SKM-1 (cell line): Measurements from ENCODE around the gene KRTCAP2.
"Not testable (repeated sequence)": the region's sequence is repeated elsewhere in the genome, so short reads cannot be mapped to it uniquely, and the experiment has no call there.

Source experiments
- DNase-seq: peaks from one replicate; lab custom pipeline; 2025; ENCODE audit not compliant: unreplicated experiment; lab: John Stamatoyannopoulos, UW

KRTCAP2 gene

GRCh38 chr1:155172732-155173477, at the start of gene KRTCAP2:
TSS of gene KRTCAP2 (minus strand) at chr1:155173304. CDS start at chr1:155173224, 80 bp downstream.
- peak; percentile 99 for DNase-seq

GRCh38 chr1:155220211-155220965, 47.3 kb upstream of the KRTCAP2 start:
- DNase-seq, result not testable (repeated sequence)

DNA sequence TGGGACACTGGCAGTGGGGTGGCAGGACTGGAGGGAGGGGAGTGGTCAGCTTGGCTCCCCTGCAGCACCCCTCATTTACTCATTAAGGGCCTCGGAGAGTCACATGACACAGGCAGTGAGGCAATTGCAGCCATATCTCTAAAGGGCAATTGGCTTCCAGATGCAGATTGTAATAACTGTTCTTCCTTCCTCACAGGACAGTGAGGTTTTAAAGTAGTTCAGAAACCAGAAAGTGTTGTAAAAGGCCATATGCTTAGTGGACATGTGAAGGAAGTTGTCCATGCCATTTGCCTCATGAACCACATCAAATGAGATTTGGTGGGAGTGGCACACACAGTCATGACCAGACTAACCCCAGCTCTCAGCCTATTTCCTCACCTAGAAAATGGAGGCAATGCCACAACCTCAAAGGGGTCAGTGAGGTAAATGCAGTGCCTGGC, 46.5 kb upstream of the KRTCAP2 start:
- peak; percentile 84 for DNase-seq

DNA sequence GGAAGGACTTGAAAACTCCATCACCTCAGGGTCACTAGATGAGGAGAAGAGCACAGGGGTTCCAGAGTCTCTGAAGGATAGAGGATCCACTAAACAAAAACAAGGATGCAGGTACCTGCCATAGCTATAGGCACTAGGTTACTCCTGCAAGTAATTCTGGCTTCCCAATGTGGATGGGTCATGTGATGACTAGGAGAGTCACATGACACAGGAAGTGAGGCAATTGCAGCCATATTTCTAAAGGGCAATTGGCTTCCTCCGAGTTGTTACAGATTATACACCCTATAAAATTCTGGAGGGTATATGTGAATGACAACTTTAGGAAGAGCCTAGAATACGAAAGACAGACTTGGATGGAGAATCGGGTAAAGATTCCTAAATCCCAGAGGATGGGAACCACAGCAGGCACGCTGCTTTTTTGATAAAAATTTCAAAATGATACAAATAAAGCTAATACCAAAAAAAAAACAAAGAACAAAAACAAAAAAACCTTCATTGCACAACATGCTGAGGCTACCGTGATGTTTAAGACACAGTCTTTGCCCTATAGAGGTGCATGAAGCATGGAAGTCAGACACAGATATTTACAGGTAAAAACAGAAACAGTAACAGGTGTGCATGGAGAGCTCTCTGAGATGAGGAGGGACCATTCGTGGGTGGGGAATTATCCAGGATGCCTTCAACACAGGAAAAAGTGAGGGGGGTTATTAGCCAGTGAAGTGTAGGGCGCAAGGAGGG, 45.9 kb upstream of the KRTCAP2 start:
- DNase-seq, result no peak

DNA sequence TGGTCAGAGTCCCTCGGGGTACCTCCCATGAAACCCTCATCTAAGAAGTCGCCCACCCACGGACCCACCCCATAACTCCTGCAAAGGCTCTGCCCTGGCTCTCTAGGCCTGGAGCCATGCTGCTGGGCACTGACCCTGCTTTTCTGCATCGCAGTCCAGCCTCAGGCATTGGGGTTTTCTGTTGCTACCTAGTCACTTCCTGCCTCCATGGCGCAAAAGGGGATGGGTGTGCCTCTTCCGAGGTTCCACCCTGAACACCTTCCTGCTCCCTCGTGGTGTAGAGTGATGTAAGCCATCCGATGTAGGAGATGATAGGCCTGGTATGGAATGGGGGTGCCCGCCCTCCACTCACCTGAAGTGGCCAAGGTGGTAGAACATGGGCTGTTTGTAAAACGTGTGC, 41.6 kb upstream of the KRTCAP2 start:
- not testable (repeated sequence) for DNase-seq

GRCh38 chr1:155212051-155212440, 38.9 kb upstream of the KRTCAP2 start:
- not testable (repeated sequence) for DNase-seq

GRCh38 chr1:155211381-155212050, 38.4 kb upstream of the KRTCAP2 start:
- DNase-seq, result not testable (repeated sequence)

GRCh38 chr1:155210314-155211104, 37.4 kb upstream of the KRTCAP2 start:
- DNase-seq, result peak; percentile 76

- DNase-seq, result no peak
Observed at GRCh38 chr1:155209312-155209721, 36.2 kb upstream of the KRTCAP2 start.

GRCh38 chr1:155208541-155209311, 35.6 kb upstream of the KRTCAP2 start, which contains the start of gene MTX1:
TSS of gene MTX1 (plus strand) at chr1:155208695. CDS start at chr1:155208805, 110 bp downstream.
- DNase-seq, result peak; percentile 71

DNA sequence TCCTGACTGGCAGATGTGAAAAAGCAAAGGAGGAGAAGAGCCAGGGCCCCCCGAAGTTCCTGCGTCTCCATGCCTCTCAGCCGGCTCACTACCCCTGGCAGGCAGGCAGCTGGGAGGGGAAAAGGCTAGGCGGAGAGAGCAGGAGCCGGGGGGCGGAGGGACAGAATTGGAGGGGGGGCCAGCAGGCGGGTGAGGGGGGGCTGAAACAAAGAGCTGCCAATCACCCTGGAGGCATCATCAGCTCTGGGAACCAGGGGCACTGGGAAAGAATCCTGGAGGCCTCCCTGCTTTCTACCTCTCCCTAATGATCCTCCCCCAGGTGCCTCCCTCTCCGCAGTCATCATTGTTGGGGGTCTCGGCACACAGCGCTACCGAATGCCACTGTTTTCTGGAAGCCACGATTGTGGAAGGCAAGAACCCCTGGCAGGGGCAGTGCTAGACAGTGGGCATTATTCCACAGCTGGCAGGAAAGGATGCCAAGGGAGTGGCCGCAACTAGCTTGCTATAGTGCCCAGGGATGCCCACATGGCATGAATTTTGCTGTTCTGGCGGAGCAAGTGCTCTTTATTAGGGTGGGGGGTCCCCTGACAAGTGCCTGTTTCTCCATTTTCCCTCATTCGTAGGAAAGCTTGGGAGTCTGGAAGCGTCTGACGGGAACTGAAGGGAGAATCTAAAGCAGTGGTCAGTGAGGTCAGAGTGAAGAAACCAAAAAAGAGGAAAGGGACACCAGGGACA, 34.9 kb upstream of the KRTCAP2 start, which contains the start of gene THBS3:
Gene THBS3 (minus strand): TSS at position 92 of the 735 bp plus-strand sequence. CDS start 21 bp downstream, at position 71.
- DNase-seq, result no peak

DNA sequence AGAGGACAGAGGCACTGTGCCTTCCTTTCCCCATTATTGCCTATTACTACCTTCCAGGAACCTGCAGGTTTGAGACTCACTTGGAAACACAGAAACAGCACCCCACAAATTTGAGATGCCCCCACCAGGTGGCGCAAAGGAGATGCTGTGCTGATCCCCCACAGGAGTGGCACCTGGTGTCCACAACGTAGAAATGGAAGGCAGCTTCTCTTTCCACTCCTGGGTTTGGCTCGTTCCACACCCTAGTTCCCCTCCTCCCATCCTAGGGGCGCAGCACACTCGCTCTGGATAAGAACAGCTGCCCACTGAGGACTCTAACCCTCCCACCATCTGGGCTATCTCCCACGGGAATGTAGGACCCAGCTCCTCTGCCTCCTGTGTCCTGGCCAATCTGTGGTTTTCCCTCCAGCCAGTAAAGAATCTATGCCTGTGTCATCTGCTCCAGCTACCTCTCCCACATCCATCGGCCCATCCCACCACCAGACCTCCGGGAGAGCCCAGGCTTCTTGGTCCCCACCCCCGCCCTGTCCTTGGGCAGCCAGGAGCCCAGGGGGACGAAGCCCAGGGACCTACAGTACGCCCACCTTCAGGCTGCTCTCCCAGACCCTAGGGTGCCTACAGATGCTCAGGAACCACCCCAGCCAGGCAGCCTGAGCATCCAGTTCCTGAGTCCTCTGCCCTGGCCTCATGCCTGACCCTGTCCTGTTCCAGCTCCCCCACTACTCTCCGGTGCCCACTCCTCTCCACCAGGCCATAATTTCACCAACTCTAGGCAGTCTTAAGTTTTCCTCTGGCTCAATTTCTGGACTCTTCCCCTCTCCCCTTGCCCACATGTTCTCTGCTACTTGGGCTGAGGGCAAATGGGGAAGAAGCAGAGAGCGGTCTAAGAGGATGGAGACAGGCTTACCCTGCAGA, 34.0 kb upstream of the KRTCAP2 start:
- peak; percentile 77 for DNase-seq

GRCh38 chr1:155205969-155206593, 33.0 kb upstream of the KRTCAP2 start:
- no peak for DNase-seq

- no peak for DNase-seq
Observed at GRCh38 chr1:155205035-155205434, 31.9 kb upstream of the KRTCAP2 start.

DNA sequence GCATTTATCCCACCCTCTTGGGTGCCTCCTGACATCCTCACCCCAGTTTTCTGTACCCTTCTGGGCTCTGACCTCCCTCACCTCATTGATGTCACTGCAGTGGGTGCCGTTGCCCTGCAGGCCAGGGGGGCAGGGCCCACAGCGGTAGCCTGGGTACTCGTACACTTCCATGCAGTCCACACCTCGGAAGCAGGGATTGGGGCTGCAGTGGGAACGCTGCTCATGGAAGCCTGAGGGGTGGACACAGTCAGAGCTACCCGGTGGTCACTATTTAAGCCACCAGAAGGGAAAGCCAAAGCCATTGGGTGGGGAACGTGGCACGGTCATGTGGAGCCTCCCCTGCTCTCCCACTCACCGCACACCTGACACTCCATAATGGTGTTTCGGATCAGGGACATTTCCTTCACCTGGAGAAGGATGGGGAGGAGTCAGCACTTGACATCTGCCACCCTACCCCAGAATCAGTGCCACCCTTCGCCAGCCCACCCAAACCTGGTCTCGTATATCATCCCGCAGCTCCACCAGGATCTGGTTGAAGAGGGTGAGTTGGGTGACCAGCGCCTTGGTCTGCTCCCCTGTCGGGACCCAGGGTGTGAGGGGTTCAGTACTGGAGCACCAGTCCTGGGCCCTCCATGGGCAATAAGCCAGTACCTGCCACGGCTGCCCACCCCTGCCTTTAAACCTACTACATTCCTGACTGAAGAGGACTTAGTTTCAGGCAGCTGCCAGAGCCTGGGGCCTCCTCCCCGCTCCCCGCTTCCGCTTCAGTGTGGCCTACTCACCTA, 29.8 kb upstream of the KRTCAP2 start:
- DNase-seq, result no peak

- no peak for DNase-seq
Observed at GRCh38 chr1:155202198-155202597, 29.1 kb upstream of the KRTCAP2 start.
